ENCODE results near the gene ARHGAP27. TPM values are rescaled to one million over a fixed set of nuclear protein-coding genes. Genes with fewer than 3 reads are reported as not detected.

ARHGAP27 gene
- total and polyA plus RNA-seq, 9 of the 15 experiments (the other 6 are each of a cell fraction or from before 2014, with no cell fraction given), result 0.04 to 4.6 (median 2.1) TPM

GRCh38 chr17:45346216-45347015 is 86.3 kb downstream of the ARHGAP27 start:
- H4K20me1 ChIP-seq (replicated peaks; ENCODE audit: control insufficient read depth, insufficient read depth, low read length), result no peaks in the 10 kb centered on the region
- no peak overlapping the region for H3K4me3 ChIP-seq
- in situ Hi-C loops (cut with MboI), result no loop called here
- POLR2A ChIA-PET, result interaction anchor here (0.7 to 1.4 kb wide), 3 partner anchors 10 to 26 kb away, joined by 3 to 6 read pairs (median 3); no protein-coding TSS in a partner anchor
- intact Hi-C loops (cut with micrococcal nuclease), result no loop called here
- peak overlapping the region in 1 of 2 experiments; percentile 11; a peak in 1 of 4 replicates for H3K9ac ChIP-seq (ENCODE audit: insufficient read depth in 1 of 2, low read depth in 2 of 2, low read length in 2 of 2)
- no TSS peak for BruUV-seq (replicated peaks)
- no peak overlapping the region for H2AFZ ChIP-seq (ENCODE audit: low read depth, low read length)
- H3K36me3 ChIP-seq (ENCODE audit: control insufficient read depth, insufficient read depth, low read length), result no peaks in the 10 kb centered on the region
- H3K9me1 ChIP-seq (ENCODE audit: control insufficient read depth, insufficient read depth, low read length), result no peaks in the 10 kb centered on the region
- H3K27me3 ChIP-seq (ENCODE audit: control insufficient read depth in 2 of 2, insufficient read depth in 2 of 2, low read length in 2 of 2), result no peaks in the 10 kb centered on the region
- CTCF ChIA-PET (ENCODE audit: low intra/inter-chr PET ratio), result no interaction called here
- WGBS (ENCODE audit: insufficient coverage, low coverage, missing lambda C conversion rate), result 59% methylated on average over 12 of the region's 13 CpGs
- no peak overlapping the region for H3K4me2 ChIP-seq (ENCODE audit: insufficient read depth, low read length)
- H3K79me2 ChIP-seq (ENCODE audit: control insufficient read depth, insufficient read depth, low read length), result no peaks in the 10 kb centered on the region
- no peak overlapping the region for H3K27ac ChIP-seq (ENCODE audit: extremely low read depth, low read depth, low read length)
- FAIRE-seq, result no peak
- H3K4me1 ChIP-seq (replicated peaks in 1 of 2; ENCODE audit: control insufficient read depth in 2 of 2, insufficient read depth in 2 of 2, low read length in 2 of 2), result peaks cover 32 to 42% of the 10 kb centered on the region in 2 experiments
- DNase-seq (ENCODE audit: extremely low read depth in 1 of 4, low spot score in 3 of 4), result no peak
- ATAC-seq, result no peak
- no peaks in the 10 kb centered on the region for H3K9me3 ChIP-seq (replicated peaks; ENCODE audit: control insufficient read depth, insufficient read depth, low read depth, low read length)
- no peak for TF ChIP-seq THRB (CRISPR knock-in tag; conservative IDR thresholded peaks at IDR 0.05)
- no peak for TF ChIP-seq PHF20 (IDR thresholded peaks at IDR 0.05; ENCODE audit: partially characterized antibody)
- TF ChIP-seq ZNF511 (CRISPR knock-in tag; IDR thresholded peaks at IDR 0.05), result no peak
- TF ChIP-seq BRF1 (IDR thresholded peaks at IDR 0.05; ENCODE audit: borderline replicate concordance, extremely low read depth, insufficient read length), result no peak
- TF ChIP-seq NR3C1 (CRISPR knock-in tag; IDR thresholded peaks at IDR 0.05), result no peak
- no peak for TF ChIP-seq PML (IDR thresholded peaks at IDR 0.05; ENCODE audit: low read length)
- TF ChIP-seq FIP1L1 (IDR thresholded peaks at IDR 0.05; ENCODE audit: low read depth, low read length, poor library complexity, severe bottlenecking), result no peak
- TF ChIP-seq POLR2A (conservative IDR thresholded peaks at IDR 0.05), result no peak
- TF ChIP-seq ZNF184 (CRISPR knock-in tag; IDR thresholded peaks at IDR 0.05), result no peak
- TF ChIP-seq LARP7 (IDR thresholded peaks at IDR 0.05), result no peak
- no peak for TF ChIP-seq HOXB6 (CRISPR knock-in tag; IDR thresholded peaks at IDR 0.05; ENCODE audit: borderline replicate concordance)
- TF ChIP-seq GABPB2 (CRISPR knock-in tag; conservative IDR thresholded peaks at IDR 0.05), result no peak
- TF ChIP-seq CTCF (IDR thresholded peaks at IDR 0.05 in 2 of 3, conservative IDR thresholded peaks at IDR 0.05 in 1 of 3; ENCODE audit: insufficient read depth in 2 of 3, low read depth in 1 of 3, low read length in 3 of 3), result no peak
- no peak for TF ChIP-seq MEF2D (tag; conservative IDR thresholded peaks at IDR 0.05; ENCODE audit: low read depth)
- TF ChIP-seq ZNF766 (CRISPR knock-in tag; conservative IDR thresholded peaks at IDR 0.05), result no peak
- no peak for TF ChIP-seq NCOA6 (IDR thresholded peaks at IDR 0.05)
- no peak for TF ChIP-seq NR0B1 (IDR thresholded peaks at IDR 0.05; ENCODE audit: partially characterized antibody)
- TF ChIP-seq FOXA1 (IDR thresholded peaks at IDR 0.05; ENCODE audit: borderline replicate concordance), result no peak
- TF ChIP-seq CBX5 (IDR thresholded peaks at IDR 0.05; ENCODE audit: borderline replicate concordance, low read depth), result no peak
